NCI-H1417 (cell line): ENCODE data around the gene DSG1.
"Not testable (repeated sequence)": the region's sequence is repeated elsewhere in the genome, so short reads cannot be mapped to it uniquely, and the experiment has no call there.

Experiments used
- DNase-seq, 3 experiments: peaks; one replicate each; lab custom pipeline; 2025; lab: John Stamatoyannopoulos, UW

Gene DSG1

DNA sequence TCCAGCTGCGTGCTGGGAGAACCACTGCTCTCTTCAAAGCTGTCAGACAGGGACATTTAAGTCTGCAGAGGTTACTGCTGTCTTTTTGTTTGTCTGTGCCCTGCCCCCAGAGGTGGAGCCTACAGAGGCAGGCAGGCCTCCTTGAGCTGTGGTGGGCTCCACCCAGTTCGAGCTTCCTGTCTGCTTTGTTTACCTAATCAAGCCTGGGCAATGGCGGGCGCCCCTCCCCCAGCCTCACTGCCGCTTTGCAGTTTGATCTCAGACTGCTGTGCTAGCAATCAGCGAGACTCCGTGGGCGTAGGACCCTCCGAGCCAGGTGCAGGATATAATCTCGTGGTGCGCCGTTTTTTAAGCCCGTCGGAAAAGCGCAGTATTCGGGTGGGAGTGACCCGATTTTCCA lies 35.4 kb downstream of the DSG1 start:
- not testable (repeated sequence) for DNase-seq

DNA sequence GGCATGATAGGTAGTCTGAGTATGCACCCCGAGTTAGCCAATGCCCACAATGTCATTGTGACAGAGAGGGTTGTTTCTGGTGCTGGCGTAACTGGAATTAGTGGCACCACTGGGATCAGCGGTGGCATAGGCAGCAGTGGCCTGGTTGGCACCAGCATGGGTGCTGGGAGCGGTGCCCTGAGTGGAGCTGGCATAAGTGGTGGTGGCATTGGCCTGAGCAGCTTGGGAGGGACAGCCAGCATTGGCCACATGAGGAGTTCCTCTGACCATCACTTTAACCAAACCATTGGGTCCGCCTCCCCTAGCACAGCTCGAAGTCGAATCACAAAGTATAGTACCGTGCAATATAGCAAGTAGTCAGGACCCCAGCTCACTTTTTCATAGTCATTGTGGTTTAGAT lies 37.0 kb downstream of the DSG1 start:
- no peak for DNase-seq

DNA sequence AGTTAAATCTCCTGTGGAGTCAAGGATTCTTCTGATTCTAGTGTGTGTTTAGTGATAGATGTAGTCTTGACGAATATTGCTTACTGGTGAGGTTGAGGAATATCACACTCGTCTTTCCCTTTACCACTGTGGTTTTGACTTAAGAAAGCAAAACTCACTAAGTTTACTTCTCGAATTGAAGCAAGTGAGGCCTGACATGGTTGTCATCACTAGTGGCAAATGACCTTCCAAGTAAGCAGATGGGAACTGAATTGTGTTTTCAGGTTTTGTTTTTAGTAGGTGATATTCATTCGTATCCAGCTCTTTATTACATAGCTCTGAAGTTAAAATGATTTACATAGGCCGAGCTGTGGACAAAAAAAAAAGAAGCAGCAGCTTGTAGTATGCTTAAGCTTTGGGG lies 38.1 kb downstream of the DSG1 start:
- no peak for DNase-seq

DNA sequence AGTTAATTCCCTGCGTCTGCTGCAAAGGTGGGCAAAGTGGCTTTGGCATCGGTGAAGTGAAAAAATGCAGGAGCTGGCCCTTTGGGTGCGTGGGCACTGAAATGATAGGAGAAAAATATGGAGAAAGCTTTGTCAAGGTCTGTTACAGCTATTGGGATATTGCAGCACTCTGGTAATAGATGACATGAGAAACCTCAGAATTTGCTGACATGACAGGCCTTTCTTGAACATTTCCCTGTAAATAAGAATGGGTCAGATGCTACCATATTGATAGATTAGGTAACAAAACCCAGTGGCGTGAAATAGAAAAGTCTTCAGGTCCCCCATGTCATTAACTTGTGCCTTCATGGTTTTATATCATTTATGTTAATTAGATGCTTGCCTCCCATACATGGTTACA lies 46.2 kb downstream of the DSG1 start:
- no peak for DNase-seq

DNA sequence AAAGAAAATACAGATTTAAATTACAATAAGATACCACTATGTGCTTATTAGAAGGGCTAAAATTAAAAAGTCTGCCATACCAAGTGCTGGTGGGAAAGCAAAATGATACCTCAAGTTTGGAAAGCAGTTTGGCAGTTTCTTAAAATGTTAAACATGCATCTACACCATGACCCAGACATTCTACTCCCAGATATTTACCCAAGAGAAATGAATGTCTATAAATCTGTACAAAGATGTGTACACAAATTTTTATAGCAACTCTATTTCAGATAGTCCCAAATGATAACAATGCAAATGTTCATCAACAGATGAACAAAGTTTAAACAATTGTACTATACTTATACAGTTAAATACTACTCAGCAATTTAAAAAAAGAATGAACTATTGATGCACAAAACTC lies 51.5 kb downstream of the DSG1 start:
- no peak for DNase-seq

DNA sequence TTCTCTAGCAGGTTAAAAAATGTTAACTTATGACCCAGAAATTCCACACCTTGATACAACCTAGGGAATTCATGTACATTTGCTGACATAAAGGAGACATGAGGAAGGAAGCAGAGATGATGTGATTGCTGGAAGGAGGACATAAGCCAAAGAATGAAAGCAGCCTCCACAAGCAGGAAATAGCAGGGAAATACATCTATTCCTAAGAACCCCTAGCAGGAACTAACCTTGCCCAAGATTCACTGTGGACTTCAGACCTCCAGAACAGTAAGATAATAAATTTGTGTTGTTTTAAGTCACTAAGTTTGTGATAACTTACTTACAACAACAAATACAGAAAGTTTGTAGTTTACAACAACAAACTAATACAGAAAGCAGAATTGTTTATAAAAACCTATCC lies 54.0 kb downstream of the DSG1 start:
- DNase-seq, result no peak

DNA sequence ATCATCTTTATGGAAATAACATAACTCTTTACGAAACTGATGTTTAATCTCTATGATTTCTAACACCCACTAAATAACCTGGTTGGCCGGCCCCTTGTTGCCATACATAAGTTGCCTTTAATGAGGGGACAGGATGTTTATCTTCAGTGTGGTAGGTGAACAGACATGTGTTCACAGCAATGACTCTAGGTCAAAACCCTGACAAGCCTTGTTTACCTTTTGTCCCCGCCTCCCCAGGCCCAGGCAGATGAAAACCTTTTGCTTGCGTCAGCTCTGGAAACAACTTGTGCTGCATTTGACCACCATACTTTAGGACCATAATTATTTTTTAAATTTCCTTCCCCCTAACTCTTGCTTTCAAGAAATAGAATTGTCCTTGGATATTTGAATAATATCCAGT lies 55.7 kb downstream of the DSG1 start:
- DNase-seq, result peak in 2 of 3 experiments; percentile 26 to 59

DNA sequence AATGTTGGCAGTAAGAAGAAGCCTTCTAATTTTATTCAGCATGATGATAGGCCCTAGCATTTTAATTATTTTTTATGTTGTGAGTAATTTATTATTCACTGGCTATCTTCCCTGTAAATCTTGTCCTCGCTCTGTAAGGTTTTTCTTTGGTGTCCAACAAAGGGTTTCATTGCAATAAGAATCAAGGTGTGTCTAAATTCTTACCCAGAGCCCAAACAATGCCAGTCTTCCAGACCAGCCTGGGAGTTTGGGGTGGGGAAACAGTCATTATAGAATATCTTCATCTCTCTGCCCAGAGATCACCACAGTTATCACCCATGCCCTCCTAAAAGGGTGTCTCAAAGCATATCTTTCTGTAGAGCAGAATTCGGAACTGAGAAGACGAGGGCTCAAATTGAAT lies 58.5 kb downstream of the DSG1 start, which contains the start of gene DSG4:
TSS of gene DSG4 (plus strand) at position 301 of the 400 bp plus-strand sequence. CDS start 135 bp downstream, outside the sequence.
- DNase-seq, result no peak

DNA sequence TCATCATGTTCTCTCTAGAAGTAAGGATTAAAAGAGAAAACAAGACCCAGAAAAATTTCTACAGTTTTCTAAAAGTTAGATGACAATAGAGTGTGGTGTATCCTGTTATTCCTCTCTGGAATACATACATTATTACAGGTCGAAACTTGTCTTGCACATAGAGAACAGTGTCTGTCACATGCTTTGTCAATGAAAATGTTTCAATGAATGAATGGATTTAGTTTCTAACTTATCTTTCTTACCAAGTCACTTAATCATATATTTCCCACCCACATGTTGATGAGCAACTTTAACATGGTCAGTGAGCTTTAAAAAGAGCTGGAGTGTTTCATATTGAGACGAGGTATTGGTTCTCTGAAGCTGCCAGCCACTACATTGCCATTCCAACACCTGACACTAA lies 63.0 kb downstream of the DSG1 start:
- no peak for DNase-seq

DNA sequence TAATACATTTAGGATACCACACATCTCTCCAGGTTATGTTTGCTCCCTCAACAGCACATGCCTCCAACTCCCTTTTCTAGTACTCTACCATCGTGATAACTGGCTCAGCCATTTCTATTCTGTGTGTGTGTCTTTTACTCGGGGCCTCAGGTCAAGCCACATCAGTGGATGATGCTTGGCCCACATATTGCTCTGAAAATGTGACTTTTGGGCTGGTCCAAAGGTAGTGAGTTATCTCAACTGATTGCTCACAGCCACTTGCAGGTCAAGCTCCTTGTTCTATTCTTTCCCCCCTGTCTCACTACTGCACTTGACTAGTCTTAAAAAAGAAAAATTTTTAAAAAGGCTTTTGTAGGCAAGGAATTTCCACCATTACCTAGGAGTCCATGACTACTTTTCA lies 64.1 kb downstream of the DSG1 start:
- DNase-seq, result no peak

DNA sequence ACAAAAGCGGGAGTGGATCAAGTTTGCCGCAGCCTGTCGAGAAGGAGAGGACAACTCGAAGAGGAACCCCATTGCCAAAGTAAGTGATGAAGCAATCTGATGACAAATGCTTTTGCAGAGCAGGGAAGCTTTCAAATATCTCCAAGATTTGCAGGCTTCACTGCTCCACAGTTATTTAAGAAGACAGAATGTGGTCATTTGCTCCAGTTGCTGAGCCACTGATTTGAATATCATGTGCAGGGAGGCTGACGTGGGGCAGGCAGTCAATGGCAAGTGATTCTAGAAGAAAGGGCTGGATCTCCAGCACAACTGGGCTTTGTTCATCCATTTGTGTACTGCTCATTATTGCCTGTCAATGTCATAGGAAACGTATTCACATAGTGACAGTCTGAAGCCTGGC lies 68.8 kb downstream of the DSG1 start:
- DNase-seq, result no peak

DNA sequence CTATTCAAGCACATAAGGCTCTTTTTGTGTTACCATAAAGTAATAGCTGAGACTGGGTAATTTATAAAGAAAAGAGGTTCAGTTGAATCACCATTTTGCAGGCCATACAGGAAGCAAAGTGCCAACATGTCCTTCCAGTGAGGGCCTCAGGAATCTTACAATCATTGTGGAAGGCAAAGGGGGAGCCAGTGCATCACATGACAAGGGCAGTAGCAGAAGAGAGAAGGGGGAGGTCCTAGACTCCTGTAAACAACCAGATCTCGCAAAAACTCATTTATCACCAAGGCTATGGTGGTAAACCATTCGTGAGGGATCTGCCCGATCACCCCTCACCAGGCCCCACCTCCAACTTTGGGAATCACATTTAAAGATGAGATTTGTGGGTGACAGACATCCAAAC lies 75.3 kb downstream of the DSG1 start:
- DNase-seq, result no peak

DNA sequence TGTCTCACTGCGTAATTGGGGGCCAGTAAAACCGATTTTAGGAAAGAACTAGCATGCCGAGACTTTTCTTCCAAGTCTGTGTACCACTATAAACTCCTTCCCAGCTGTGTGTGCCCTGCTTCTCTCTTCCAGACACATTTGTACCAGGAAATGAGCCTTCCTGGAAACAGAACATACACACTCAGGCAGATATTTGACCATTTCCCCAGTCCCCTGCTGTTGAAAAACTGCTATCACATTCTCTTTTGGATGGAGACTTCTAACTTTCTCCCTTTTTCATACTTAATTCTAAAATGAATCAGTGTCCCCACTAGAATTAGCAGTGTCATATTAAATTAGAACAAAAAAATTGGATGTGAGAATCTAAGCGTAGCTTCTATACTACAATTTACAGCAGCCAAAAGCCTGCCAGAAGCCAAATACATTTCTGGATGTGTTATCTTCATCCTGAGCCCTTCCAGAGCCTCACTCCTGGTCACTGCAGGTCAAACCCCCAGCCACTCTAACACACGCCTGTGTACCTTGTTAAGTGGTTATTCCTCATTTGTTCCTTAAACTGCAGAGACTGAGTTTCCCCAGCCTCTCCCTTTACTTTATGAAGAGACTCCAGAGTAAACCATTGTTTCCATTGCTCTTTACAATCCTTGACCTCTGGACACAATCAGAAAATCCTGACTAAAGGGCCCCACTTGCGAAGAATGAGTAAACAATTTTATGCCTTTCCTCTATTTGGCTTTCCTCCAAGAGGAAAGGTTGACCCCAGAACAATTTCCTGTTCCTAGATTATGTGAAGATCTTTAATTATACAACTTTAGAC lies 79.0 kb downstream of the DSG1 start:
- peak in 1 of 3 experiments; percentile 41 for DNase-seq

DNA sequence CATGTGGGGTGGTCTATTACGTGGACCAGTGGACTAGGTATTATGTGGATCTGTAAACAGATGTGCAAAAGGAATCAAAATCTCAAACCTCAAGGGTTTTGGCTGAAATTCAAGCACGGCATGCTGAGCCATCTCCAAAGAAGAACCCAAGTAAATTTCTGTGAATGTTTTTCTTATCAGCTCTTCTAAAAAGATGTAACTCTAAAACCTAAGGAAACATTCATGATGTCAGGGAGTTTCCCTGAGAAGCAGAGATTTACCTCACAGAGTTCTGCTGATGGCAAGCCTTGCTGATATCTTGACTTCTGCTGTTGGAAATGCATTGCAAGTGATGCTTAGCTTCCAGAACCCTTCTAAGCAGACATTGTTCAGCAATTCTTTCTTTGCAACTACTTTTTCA lies 80.2 kb downstream of the DSG1 start:
- no peak for DNase-seq

DNA sequence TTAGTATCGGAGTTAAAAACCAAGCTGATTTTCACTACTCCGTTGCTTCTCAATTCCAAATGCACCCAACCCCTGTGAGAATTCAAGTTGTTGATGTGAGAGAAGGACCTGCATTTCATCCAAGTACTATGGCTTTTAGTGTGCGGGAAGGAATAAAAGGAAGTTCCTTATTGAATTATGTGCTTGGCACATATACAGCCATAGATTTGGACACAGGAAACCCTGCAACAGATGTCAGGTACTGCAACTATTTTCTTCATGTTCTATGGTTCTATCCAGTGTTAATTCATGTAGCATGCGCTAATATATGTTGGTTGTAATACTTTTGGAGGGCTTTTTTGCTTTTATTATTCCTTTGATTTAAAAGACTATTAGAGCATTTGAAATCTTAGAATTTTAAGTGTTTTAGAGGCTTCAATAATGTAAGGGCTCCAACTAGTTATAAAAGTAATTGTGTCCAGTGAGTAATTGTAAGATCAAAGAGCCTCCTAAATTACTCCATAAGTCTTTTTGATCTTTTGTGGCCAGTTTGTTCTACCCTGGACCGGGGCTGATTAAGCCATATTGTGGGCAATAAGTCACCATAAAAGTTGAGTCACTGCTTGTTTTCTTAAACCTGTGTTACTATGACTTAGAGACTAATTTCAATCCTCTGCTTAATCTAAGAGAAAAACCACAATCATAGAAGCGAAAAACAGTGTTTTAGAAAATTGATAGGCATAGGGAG lies 81.5 kb downstream of the DSG1 start:
- DNase-seq, result no peak

DNA sequence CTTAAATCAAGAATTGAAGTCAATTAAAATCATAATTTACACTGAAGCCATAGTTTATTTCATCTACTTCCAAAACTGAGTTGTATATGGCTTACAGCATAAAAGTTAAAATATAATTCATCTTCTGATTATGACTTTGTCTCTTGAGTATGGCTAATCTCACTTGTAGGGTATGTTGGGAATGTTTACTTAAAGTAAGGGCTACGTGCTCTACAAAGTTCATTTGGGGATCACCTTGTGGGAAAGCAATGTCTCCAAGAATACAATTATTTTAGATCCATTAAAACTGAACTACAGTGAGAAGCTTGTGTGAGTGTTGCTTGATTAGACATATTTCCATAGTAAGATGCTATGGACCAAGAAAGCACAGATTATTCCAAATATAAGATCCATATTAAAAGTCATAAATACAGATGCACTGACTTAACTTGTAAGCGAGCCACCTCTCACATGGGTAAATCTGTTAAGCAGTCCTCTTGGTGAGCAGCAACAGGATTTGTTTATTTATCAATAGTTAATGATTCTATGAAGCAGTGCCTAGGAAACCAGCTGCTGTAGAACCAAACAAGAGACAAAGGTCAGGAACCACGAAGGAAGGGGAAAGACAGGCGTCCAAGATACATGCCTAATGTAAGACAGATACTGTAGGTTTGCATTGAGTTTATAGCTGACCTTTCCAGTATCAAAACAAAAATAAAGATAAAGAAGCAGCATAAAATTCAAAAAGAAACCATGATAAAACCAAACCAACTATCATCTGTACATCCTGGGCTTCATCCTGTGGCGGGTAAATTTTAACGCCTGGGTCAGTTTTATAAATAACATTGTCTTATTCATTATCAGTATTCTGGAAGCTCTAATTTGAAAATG lies 83.4 kb downstream of the DSG1 start:
- DNase-seq, result peak in 2 of 3 experiments; percentile 4 to 35

DNA sequence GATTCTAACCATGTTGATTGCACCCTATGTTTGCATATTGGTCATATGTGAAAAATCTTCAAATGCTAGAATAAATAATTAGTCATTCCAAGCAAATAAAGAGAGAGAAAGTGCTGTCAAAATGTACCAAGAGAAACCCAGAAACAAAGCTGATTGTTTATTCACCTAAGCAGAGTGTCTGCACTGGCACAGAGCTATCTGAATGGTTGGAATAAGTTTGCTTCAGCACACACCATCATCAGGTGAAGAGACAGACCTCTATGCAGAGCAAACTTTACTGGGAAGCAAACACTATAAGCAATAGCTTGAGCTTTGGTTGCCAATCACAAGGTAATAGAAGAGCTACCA lies 84.0 kb downstream of the DSG1 start:
- peak in 1 of 3 experiments; percentile 35 for DNase-seq

DNA sequence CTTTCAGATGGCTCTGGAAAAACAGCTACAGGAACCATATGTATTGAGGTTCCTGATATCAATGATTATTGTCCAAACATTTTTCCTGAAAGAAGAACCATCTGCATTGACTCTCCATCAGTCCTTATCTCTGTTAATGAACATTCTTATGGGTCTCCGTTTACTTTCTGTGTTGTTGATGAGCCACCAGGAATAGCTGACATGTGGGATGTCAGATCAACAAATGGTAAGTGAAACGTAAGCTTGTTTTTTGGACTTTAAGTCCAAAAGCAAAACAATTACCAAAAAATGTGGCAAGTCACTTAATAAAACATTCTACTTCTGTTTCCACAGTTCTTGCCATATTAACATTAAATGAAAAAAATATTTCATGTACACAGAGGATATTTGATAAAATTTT lies 85.4 kb downstream of the DSG1 start:
- peak in 1 of 3 experiments; percentile 20 for DNase-seq
